HG02610 (cell line): Measurements from ENCODE around the gene SLC23A1.
"Not testable (repeated sequence)": the region's sequence is repeated elsewhere in the genome, so short reads cannot be mapped to it uniquely, and the experiment has no call there.

Source experiments
- ATAC-seq: cut with Tn5 transposase; IDR thresholded peaks from one replicate; pipeline ENCODE4 v1.9.1; 2021; ENCODE audit warnings: mild to moderate bottlenecking, moderate library complexity; ENCODE audit not compliant: unreplicated experiment

SLC23A1 gene

GRCh38 chr5:139383275-139383992, at the start of gene SLC23A1:
Gene SLC23A1 (minus strand): TSS chr5:139383297. CDS start chr5:139383253, 44 bp downstream.
- ATAC-seq, result no peak

- no peak for ATAC-seq
These were observed 48.6 kb upstream of the SLC23A1 start for GRCh38 chr5:139431706-139432105.

GRCh38 chr5:139430015-139430414, 46.9 kb upstream of the SLC23A1 start:
- no peak for ATAC-seq

- no peak for ATAC-seq
These were observed 43.2 kb upstream of the SLC23A1 start for GRCh38 chr5:139426203-139426885.

- ATAC-seq, result no peak
These were observed 42.4 kb upstream of the SLC23A1 start for GRCh38 chr5:139425497-139425896.

- peak; percentile 83 for ATAC-seq
These were observed 39.3 kb upstream of the SLC23A1 start for GRCh38 chr5:139422307-139422893.

GRCh38 chr5:139419226-139420192, 36.4 kb upstream of the SLC23A1 start:
- ATAC-seq, result no peak

- ATAC-seq, result no peak
These were observed 35.7 kb upstream of the SLC23A1 start for GRCh38 chr5:139418793-139419192.

- no peak for ATAC-seq
These were observed 34.1 kb upstream of the SLC23A1 start for GRCh38 chr5:139417214-139417613.

- ATAC-seq, result no peak
These were observed 33.6 kb upstream of the SLC23A1 start for GRCh38 chr5:139416651-139417050.

GRCh38 chr5:139415869-139416268, 32.8 kb upstream of the SLC23A1 start:
- ATAC-seq, result no peak

- ATAC-seq, result no peak
These were observed 32.2 kb upstream of the SLC23A1 start for GRCh38 chr5:139415221-139415861.

- no peak for ATAC-seq
These were observed 31.6 kb upstream of the SLC23A1 start for GRCh38 chr5:139414581-139415130.

- ATAC-seq, result peak; percentile 56
These were observed 30.9 kb upstream of the SLC23A1 start for GRCh38 chr5:139413963-139414362.

GRCh38 chr5:139413153-139413552, 30.1 kb upstream of the SLC23A1 start:
- no peak for ATAC-seq

GRCh38 chr5:139410993-139411828, 28.1 kb upstream of the SLC23A1 start:
- ATAC-seq, result no peak

GRCh38 chr5:139410121-139410992, 27.3 kb upstream of the SLC23A1 start:
- ATAC-seq, result no peak

GRCh38 chr5:139409116-139409515, 26.0 kb upstream of the SLC23A1 start:
- not testable (repeated sequence) for ATAC-seq
